Activated gamma-delta T cell treated with Interleukin-2 at 50 U/mL for 16 hours (primary cell): Measurements from ENCODE around the gene DUSP14.
"Not testable (repeated sequence)": the region's sequence is repeated elsewhere in the genome, so short reads cannot be mapped to it uniquely, and the experiment has no call there.

Experiments
- DNase-seq: peaks from one replicate; pipeline ENCODE4 v3.0.0-alpha.2; 2020

Gene DUSP14, protein sequence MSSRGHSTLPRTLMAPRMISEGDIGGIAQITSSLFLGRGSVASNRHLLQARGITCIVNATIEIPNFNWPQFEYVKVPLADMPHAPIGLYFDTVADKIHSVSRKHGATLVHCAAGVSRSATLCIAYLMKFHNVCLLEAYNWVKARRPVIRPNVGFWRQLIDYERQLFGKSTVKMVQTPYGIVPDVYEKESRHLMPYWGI

DNA sequence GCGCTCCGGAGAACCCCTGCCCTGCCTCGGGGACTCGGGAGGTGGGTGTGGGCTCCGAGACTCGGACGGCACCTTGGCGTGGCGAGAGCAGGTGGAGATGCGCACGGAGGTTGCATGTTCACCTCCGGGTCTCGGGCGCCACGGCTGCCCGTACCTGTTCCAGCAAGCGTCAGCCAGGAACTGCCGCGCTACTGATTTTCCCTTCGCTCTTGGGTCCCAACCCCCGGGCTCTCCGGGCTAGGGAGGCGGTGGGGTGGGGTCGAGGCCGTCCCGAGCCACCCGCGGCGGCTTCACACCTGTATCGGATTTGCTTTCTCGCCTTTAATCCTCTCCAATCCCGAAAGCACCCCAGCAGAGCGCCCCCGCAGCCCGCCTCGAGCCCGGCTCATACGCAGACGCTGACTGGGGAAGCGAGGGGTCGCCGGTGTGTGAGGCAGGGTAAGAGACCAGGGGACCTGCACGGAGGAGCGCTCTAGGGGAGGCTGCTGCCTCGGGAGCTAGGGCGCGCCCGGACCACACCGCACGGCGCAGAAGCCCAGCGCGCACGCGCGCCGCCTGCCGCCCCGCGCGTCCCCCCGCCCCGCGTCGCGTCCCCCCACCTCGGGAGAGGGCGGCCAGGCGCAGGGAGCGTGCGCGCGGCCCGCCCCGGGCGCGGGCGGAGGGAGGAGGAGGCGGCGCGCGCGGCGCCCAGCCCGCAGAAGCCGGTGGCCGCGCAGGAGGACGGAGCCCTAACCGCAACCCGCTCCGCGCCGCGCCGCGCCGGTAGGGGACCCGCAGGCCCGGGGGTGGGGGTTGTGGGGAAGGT lies at the start of gene DUSP14:
Gene DUSP14, plus strand, starts transcription at position 695 of the 805 bp plus-strand sequence. CDS start 22,382 bp downstream, outside the sequence.
- DNase-seq = peak; percentile 81

DNA sequence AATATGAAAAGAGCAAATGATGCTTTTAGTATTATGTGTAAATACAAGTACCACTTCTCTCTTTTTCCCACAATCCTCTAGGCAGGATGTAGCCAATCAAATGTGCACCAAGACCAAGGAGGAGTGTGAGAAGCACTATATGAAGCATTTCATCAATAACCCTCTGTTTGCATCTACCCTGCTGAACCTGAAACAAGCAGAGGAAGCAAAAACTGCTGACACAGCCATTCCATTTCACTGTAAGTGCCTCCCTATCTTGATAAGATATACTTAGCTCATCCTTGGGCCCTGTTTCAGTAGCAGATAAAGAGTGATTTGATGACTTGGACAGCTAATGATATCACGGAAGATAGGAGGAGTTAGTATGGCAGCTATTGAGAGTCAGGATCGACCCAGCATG lies 49.3 kb upstream of the DUSP14 start:
- DNase-seq = no peak

DNA sequence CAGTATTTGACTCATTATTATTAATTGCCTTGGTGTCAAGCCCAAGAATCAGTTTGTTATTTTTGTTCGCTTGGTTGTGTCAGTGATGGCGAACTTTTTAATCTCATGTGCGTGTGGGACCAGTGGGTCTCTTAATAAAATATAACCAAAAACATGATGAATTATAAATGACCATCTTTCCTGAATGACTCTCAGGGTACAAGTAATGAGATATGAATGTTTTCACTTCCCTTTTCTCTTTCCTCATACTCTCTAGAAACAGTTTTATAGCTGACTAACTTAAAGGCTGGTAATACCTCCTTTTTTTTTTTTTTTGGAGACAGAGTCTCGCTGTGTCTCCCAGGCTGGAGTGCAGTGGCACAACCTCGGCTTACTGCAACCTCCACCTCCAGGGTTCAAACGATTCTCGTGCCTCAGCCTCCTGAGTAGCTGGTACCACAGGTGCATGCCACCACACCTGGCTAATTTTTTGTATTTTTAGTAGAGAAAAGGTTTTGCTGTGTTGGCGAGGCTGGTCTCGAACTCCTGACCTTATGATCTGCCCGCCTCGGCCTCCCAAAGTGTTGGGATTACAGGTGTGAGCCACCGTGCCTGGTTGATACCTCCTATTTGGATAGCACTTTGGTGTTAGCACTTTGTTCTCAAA lies 48.2 kb upstream of the DUSP14 start:
- not testable (repeated sequence) for DNase-seq

DNA sequence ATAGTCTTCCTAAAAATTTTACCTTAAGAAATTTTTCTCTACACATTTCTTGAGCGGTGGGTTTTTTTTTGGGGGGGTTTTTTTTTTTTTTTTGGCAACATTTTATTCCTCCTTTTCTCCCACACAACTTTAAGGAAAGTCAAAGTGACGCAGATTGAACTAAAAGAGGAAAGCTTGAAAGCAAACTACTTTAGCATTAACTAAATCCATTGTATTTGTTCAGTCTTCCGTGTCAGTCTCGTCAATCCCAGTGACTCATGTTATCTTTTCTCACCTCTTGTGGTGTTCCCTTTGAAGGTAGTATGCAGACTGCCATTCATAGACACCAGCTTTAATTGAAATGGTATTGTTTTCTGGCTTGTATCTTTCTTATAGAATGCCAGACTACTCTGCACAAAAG lies 43.7 kb upstream of the DUSP14 start:
- no peak for DNase-seq

DNA sequence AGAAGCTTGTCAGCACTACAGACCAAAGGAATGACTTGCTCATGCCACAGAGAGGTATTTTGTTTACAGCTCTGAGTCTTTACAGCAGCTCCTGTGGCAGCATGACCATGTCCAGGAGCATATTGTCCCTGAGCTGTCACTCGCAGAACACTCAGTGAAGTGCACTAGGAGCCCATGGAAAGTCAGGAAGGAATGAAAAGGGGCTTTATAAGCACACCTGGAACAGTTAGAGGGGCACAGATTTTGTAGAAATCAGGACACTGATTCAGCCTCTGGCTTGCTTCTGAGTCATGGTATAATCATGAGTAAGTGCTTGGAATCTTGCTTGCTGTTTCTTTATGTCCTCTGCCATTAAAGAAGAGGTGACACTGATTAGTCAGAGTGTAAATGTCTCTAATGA lies 42.0 kb upstream of the DUSP14 start:
- no peak for DNase-seq

DNA sequence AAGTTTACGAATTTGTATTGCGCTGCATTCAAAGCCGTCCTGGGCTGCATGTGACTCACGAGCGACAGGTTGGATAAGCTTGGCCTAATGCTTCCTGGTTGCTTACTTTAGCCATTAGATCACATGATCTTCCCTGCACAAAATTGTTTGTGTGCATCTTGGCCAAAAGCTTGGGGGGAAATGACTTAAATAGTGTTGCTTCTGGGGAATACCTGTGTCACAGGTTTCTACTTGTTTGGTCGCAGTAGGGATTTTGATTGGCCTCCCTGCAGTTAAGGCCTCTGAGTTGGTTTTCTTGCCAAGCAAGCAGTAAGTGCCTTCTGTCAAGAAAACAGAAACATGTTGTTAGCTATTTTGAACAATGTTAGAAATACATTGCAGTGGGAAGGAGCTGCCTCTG lies 39.6 kb upstream of the DUSP14 start:
- no peak for DNase-seq

DNA sequence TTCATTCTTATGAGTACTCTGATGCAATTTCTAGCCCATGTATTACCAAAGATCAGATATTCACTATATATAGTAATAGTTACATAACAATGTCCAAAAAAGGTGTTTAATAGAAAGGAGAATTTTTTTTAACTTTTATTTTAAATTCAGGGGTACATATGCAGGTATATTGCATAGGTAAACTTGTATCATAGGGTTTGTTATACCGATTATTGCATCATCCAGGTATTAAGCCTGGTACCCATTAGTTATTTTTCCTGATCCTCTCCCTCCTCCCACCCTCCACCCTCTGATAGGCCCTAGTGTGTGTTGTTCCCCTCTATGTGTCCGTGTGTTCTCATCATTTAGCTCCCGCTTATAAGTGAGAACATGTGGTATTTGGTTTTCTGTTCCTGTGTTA lies 31.9 kb upstream of the DUSP14 start:
- not testable (repeated sequence) for DNase-seq

DNA sequence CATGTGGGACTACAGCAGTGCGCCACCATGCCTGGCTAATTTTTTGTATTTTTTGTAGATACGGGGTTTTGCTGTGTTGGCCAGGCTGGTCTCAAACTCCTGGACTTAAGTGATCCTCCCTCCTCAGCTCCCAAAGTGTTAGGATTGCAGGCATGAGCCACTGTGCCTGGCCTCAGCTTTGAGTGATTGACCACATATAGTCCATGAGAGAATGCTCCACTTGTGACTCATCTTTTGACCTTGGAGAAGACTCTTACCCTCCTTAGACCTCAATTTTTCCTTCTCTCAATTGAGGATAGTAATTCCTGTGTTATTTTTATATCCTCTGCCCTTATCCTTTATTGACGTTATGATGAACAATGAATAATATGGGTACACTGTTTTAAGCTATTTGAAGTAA lies 30.9 kb upstream of the DUSP14 start:
- DNase-seq = no peak

DNA sequence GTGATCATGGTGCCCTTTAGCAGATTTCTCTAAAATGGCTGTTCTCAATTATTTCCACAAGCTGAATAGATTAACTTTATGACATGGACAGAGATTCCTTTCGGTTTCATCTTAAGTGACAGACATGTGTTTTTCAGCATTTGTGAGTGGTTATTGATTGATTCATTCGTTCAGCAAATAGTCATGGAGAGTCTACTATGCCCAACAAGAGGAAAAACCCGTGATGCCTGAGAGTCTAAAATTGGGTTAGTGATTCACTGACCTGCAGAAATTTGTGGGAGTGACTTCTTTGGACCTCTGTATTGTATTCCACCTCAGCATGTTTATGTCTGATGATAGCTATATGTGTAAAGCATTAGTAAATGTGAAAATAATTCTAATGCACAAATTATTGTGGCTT lies 28.0 kb upstream of the DUSP14 start:
- DNase-seq = no peak

DNA sequence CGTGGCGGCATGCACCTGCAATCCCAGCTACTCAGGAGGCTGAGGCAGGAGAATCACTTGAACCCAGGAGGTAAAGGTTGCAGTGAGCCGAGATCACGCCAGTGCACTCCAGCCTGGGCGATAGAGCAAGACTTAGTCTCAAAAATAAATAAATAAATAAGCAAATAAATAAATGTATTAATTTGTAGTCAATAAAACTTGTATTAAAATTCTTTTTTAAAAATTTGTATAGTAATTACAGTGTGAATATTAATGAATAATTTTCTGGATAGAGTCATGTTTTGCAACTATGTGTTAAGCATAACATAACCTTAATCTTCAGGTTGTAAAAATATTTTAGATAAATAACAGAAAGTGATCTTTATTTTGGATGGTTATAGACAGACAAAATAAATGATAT lies 27.2 kb upstream of the DUSP14 start:
- no peak for DNase-seq

DNA sequence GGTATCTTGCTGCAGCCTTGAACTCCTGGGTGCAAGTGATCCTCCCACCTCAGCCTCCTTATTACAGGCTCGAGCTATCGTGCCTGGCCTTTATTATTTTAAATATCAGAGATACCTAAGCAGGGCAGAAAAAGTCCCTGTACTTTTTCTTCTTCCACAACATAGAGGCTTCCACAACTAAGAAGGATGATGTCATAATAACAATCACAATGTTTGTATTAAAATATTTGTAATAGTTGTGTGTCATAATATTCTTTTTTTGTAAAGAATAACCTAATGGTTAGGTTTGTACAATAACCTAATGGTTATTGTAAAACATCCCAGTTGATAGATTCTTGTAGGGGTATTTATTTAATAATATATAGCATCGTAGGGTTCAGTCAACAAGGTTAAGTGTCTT lies 26.7 kb upstream of the DUSP14 start:
- no peak for DNase-seq

DNA sequence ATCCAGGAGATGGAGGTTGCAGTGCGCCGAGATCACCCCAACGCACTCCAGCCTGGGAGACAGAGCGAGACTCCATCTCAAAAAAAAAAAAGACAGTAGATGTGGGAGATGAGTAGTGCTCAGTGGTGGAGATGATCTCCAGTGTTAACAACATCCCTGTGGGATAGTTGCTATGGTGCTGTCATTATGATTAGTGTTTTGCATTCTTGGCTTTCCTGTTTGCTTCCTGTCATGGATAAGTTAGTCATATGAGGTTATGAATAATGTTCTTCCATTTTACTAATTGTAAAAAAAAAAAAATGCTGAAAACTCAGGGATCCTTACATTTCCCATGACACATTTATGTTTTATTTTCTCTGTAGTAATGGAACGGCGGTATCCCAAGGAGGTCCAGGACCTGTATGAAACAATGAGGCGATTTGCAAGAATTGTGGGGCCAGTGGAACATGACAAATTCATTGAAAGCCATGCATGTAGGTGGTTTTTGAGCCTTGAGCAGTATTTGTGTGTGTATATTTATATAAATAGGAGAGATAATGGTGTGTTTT lies 24.5 kb upstream of the DUSP14 start:
- DNase-seq = no peak

DNA sequence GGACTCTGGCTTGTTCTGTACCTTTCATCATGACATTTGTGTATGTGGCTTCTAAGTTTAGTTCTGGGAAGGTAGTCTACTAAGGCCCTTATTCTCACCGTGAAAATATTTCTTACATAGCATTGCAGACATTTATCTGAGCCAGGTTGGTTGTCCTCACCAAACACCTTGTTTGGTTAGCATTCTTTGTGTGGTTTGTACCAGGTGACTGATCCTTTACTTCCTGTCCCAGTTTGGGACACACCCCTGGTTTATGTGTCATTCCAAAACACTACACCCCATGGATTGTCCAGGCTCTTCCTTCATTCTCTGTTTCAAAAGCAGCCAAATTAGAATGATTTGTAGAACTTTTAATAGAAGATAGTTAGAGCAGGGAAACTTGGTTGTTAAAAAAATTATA lies 23.2 kb upstream of the DUSP14 start:
- no peak for DNase-seq

DNA sequence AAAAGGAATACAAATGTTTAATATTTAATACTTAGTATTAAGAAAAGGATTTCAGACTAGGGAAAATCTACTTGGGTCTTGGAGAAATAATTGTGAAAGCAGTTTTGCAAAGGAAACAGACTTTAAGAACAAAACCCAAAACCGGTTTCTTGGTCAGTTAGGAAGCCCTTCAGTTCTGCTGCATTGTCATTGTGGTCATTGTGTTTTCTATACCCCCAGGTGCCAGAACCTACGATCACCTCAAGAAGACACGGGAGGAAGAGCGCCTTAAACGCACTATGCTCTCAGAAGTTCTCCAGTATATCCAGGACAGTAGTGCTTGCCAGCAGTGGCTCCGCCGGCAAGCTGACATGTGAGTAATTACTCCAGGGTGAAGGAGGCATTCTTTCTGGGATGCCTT lies 19.5 kb upstream of the DUSP14 start:
- DNase-seq = no peak

DNA sequence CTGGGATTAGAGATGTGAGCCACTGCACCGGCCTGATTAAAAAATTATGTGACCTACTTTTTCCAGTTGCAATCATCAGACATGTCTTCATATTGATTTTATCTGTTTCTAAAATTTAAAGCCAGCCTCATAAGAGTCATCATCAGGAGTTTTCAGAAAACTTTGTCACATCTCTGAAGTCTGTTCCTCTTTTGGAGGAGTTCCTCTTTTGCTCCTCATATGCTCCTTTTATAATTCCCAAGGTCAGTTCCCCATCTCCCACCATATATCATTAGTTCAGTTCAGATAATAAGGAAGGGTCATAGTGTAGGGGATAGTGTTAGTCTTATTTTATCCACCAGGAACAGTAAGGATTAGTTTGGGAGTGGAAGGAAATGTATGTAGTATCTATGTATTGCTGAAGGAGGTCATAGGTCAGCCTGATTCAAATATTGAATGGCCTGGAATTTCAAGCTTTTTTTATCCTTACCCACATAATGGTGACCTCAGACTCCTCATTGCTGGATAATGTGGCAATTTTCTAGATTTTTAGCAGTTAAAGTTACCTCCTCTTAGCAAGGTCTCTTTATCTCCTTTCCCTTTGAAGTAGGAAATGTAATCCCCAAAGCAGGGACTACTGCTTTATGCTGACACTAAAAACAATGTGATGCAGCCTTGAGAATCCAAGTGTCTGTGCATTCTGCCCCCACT lies 13.8 kb upstream of the DUSP14 start:
- no peak for DNase-seq

DNA sequence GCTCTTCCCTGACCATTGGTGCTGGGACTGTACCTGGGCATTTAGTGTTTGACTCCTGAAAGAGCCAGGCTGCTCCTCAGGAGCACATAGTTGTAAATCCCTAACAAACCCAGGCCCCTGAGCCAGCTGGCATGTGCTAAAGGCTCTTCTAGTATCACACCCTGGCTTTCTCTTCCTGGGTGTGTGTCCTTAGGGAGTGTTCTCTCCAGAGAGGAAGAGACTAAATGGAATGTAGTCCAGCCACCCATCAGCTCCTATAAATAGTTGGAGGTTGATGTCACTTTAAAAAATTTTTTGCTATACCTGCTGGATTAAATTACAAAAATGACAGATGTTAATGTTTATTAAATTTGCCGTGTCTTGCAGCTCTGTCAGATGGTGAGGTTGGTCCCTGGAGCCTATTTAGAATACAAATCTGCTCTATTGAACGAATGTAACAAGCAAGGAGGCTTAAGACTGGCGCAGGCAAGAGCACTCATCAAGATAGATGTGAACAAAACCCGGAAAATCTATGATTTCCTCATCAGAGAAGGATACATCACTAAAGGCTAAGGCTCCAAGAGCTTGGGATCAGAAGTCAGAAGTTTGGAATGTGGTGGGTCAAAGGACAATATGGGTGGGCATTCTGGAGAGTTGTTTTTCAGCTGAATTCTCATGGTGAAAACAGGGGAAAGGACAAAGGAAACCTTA lies 13.1 kb upstream of the DUSP14 start:
- no peak for DNase-seq

DNA sequence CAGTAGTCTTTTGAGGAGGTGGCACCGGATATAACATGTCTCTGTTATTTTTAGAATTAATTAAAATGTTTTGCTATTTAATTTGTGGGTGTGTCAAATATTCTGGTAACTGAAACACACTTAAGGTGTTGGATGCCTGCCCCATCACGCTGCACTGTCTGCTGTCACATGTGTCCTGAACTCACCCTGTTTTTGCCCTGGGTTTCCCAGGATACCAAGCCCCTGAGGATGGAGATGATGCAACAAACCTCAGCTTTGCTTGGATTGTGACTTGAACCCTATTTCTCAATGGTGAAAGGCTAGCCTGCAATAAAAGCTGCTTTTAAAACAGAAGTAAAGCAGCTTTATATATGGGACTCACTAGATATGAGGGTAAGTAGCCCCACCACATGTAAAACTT lies 11.5 kb upstream of the DUSP14 start:
- DNase-seq = no peak

DNA sequence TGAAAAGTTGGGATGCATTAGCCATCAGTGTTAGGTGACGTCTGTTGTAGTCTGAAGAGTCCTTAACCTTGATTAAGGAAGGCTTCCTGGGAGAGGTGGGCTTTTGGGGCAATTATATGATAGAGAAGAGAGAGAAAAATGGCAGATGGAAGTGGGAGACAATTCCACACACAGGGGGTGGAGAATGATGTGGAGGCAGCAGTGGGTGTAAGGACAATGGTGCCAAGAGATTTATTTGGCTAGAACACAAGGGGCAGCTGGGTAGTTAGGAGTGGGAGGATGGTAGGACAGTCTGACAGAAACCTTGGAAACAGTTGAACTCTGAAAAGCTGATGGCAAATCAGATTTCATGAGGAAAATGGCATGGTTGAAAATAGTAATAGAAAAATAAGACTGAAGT lies 10.7 kb upstream of the DUSP14 start:
- DNase-seq = no peak

DNA sequence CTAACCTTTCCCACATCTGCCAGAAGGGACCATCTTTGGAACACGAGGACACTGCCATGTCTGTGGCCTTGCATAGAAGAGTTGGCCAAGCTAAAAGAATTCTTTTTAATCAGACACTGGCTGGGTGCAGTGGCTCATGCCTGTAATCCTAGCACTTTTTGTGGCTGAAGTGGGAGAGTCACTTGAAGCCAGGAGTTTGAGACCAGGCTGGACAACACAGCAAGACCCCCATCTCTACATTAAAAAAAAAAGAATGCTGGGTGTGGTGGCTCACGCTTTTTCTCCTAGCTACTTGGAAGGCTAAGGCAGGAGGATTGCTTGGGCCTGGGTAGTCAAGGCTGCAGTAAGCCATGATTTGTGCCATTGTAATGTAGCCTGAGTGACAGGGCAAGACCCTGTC lies 9.3 kb upstream of the DUSP14 start:
- no peak for DNase-seq

DNA sequence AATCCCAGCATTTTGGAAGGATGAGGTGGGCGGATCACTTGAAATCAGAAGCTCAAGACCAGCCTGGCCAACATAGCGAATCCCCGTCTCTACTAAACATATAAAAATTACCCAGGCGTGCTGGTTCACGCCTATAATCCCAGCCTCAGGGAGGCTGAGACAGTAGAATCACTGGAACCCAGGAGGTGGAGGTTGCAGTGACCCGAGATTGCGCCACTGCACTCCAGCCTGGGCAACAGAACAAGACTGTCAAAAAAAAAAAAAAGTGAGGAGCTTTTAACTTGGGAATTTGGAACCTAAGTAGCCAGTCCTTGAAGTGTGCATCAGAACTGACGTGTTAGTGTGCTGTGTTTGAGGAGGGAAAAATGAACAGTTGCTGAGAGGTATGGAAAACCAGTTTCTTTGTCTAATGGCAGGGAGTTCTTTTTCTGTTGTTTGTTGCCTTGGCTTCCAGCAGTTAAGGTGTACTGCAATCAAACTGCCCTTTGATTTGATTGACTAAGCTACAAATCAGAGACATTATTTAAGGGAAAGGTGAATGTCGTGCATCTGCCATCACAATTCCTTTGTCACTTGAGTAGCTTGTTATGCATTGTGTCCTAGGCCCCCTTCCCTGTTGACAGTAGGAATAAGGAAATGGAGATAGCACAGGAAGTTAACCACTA lies 8.6 kb upstream of the DUSP14 start:
- DNase-seq = no peak

DNA sequence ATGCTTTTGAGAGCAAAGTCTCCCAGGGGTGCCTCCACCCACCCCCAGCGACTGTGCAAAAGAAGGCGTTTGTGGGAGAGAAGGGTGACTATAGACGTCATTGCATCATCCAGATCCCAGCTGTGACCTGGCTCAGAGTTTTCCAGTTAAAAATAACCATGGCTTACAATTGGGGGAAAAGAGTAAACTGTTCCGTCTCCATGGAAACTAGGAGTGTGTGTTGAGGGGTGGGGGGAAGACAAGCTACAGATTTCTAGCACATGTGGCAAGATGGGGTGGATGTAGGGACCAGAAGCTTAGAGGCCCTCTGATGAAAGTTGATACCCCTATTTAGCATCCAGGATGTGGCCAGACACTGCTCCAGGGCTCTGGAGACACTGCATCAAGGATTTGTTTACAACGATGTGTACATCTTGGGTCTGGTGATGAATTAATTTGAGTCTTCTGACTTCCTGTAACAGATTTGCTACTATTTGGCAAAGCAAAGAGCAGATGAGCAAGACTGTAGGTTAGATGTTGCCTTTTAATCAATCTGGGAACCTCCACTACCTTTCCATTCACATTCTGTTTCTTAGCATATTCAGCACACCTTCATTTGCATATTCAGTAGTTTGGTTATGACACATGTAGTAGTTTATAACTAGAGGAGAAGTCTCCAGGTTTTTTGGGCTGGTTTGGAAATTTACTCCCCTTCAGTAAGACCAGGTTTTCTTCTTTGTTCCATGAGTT lies 6.2 kb upstream of the DUSP14 start:
- no peak for DNase-seq
